Stimulated activated CD8-positive, alpha-beta memory T cell treated with anti-CD3 and anti-CD28 coated beads, Interleukin-15, amount 100 ng/mL, for 24 hours (primary cell): ENCODE results near the gene TMEM127.

Experiments
- DNase-seq: peaks from one replicate; pipeline ENCODE4 v3.0.0-alpha.2; 2020; ENCODE audit warnings: low read depth

The TMEM127 gene

DNA sequence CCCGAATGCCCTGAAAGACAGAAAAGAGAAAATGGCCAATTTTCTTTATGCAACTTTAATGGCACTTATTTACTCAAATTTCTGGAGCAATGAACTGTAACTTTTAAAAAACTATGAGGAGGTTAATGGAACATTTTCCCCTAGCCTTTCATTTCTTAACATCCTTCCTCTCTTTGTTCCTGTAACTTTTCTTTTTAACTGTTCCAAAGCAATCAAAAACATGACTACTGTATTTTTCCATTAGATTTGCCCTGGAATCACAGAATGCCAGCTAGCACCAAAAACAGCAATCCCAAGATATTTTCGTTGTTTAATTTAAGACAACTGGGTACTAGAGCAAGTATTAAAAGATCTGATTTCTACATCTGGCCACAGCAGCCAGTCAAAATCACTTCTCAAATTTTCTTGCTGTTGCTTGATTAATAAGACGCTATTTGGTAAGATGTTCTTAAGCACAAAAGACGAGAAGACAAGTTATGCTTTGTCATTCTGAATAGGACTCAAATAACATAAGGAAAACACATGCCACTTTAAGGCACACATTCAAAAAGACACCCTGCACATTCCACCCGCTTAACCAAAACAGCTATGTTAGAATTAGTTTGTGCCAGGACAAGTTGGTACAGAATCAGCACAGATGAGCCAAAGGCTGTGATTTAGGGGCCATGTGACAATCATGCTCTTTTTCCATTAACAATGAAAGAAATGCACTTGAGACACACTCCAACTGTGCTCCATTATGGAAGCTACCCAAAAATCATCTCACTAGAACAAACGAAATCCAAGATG lies 60.8 kb downstream of the TMEM127 start:
- no peak for DNase-seq

DNA sequence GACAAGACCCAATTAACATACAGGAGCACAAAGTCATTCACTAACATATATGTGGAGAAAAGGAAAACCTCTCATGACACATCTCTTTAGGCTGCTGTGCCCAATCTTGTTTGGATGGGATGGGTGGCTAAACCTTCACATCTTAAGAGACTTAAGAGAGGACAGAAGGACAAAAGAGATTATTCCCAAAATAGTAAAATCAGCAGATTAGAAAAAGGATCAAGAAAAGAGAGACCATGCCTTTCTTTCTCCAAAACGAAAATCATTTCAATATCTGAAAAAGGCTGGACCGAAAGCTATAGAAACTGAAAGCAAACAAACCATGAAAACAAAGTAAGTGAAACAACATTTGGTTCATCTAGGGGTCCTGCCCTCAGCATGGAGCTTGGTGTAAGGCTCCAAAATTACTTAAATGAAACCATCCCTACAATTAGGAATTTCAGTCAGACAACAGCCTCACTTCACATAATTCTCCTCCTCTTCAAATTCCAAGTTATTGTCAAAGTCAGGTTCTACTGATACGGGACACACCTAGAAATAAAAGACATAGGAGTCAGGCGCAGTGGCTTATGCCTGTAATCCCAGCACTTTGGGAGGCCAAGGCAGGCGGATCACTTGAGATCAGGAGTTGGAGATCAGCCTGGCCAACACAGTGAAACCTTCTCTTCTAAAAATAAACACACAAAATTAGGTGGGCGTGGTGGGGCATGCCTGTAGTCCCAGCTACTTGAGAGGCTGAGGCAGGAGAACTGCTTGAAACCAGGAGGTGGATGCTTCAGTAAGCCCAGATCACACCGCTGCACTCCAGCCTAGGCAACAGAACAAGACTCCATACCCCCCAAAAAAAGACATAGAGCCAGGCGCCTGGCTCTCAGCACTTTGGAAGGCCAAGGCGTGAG lies 62.4 kb downstream of the TMEM127 start:
- DNase-seq = no peak

- DNase-seq = no peak
Measured at GRCh38 chr2:96202152-96202854, 63.5 kb downstream of the TMEM127 start.

DNA sequence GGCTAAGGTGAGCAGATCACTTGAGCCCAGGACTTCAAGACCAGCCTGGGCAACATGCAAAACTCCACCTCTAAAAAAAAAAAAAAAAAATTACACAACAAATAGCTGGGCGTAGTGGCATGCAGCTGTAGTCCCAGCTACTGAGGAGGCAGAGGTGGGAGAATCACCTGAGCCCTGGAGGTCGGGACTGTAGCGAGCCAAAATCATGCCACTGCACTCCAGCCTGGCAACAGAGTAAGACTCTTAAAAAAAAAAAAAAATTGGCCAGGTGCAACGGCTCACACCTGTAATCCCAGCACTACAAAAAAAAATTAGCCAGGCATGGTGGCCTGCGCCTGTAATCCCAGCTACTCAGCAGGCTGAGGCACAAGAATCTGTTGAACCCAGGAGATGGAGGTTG lies 64.5 kb downstream of the TMEM127 start:
- no peak for DNase-seq

- DNase-seq = no peak
Measured at GRCh38 chr2:96198921-96199320, 66.9 kb downstream of the TMEM127 start.
